ENCODE results near the gene EPHA5. TPM values are rescaled to one million over a fixed set of nuclear protein-coding genes. Genes with fewer than 3 reads are reported as not detected.

The EPHA5 gene
- total RNA-seq, 1 experiment from 2014 or later: 0.04 TPM

- CTCF ChIA-PET: no interaction called here
- POLR2A ChIA-PET: no interaction called here
- Mint-ChIP-seq H3K4me1 (no peaks in the 10 kb centered on the region), H3K4me3 (no peak overlapping the region), H3K9me3 (peaks cover 4% of the 10 kb centered on the region; the same call in 1 of the 2 replicates), H3K36me3 (no peaks in the 10 kb centered on the region), H3K27ac (no peak overlapping the region), H3K27me3 (ENCODE audit: low read depth) (no peaks in the 10 kb centered on the region)
- ATAC-seq: no peak
- no peak for TF ChIP-seq TCF7 (CRISPR knock-in tag; IDR thresholded peaks at IDR 0.05; ENCODE audit: low read depth)
- no peak for TF ChIP-seq NFATC4 (CRISPR knock-in tag; IDR thresholded peaks at IDR 0.05)
- no peak for DNase-seq (ENCODE audit: low spot score)
Observed at GRCh38 chr4:65296246-65296645, 374.0 kb downstream of the EPHA5 start.

GRCh38 chr4:65287071-65287470 lies 383.2 kb downstream of the EPHA5 start:
- H3K4me1 Mint-ChIP-seq: no peaks in the 10 kb centered on the region
- no peak for DNase-seq (ENCODE audit: low spot score)
- no peaks in the 10 kb centered on the region for H3K27me3 Mint-ChIP-seq (ENCODE audit: low read depth)
- ChIA-PET POLR2A (no interaction called here), CTCF (no interaction called here)
- peaks cover 10% of the 10 kb centered on the region for H3K36me3 Mint-ChIP-seq
- no peak overlapping the region for H3K4me3 Mint-ChIP-seq
- ATAC-seq: no peak
- TF ChIP-seq GRHL2 (CRISPR knock-in tag; IDR thresholded peaks at IDR 0.05; ENCODE audit: insufficient replicate concordance, severe bottlenecking): no peak
- no peak for TF ChIP-seq ZNF512 (CRISPR knock-in tag; IDR thresholded peaks at IDR 0.05; ENCODE audit: borderline replicate concordance)
- no peak for TF ChIP-seq SMAD3 (CRISPR knock-in tag; IDR thresholded peaks at IDR 0.05; ENCODE audit: borderline replicate concordance)
- TF ChIP-seq MXD4 (CRISPR knock-in tag; IDR thresholded peaks at IDR 0.05; ENCODE audit: borderline replicate concordance): no peak
- TF ChIP-seq ATF3 (CRISPR knock-in tag; conservative IDR thresholded peaks at IDR 0.05): no peak
- no peak for TF ChIP-seq ZBTB43 (CRISPR knock-in tag; IDR thresholded peaks at IDR 0.05)
- TF ChIP-seq ELF4 (CRISPR knock-in tag; IDR thresholded peaks at IDR 0.05; ENCODE audit: low read depth): no peak
- TF ChIP-seq NFATC4 (CRISPR knock-in tag; IDR thresholded peaks at IDR 0.05): no peak
- TF ChIP-seq TCF7 (CRISPR knock-in tag; IDR thresholded peaks at IDR 0.05; ENCODE audit: low read depth): no peak
- TF ChIP-seq CTCF (IDR thresholded peaks at IDR 0.05): no peak
- TF ChIP-seq ZSCAN18 (CRISPR knock-in tag; IDR thresholded peaks at IDR 0.05): no peak
- TF ChIP-seq RELA (CRISPR knock-in tag; IDR thresholded peaks at IDR 0.05; ENCODE audit: borderline replicate concordance): no peak
- no peak for TF ChIP-seq CREB1 (CRISPR knock-in tag; IDR thresholded peaks at IDR 0.05)
- no peak for TF ChIP-seq HMGXB4 (CRISPR knock-in tag; IDR thresholded peaks at IDR 0.05)
- no peak for TF ChIP-seq CBFB (CRISPR knock-in tag; IDR thresholded peaks at IDR 0.05; ENCODE audit: low read depth)
- no peak for TF ChIP-seq ERG (CRISPR knock-in tag; IDR thresholded peaks at IDR 0.05)
- TF ChIP-seq ZNF138 (CRISPR knock-in tag; conservative IDR thresholded peaks at IDR 0.05): no peak
- TF ChIP-seq FOXP1 (CRISPR knock-in tag; IDR thresholded peaks at IDR 0.05; ENCODE audit: borderline replicate concordance): no peak
- no peak for TF ChIP-seq ZNF396 (CRISPR knock-in tag; IDR thresholded peaks at IDR 0.05; ENCODE audit: borderline replicate concordance)
- TF ChIP-seq PRDM15 (CRISPR knock-in tag; IDR thresholded peaks at IDR 0.05): no peak
- H3K9me3 Mint-ChIP-seq: peaks cover 15% of the 10 kb centered on the region
- H3K27ac Mint-ChIP-seq: no peak overlapping the region

Data from WTC11 (cell line).